ENCODE measurements around the gene SLAMF9.

The SLAMF9 gene

DNA sequence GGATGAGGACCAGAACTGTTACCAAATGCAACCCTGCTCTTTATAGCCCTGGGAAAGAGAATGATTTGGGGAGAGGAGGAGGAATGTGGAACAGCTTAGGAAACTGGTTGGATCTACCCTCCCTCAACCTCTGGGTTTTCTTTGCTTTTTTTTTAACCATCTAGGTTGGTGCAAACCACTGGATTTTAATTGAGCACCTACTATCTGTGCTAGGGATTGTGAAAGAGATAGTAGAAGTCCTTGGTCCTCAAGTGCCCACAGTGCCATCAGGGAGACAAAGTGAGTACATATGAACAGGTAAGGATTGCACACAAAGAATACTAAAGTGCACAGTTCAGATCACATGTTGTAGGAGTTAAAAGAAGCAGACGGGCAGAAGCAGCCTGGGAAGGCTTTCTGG is 33.4 kb downstream of the SLAMF9 start:
- Histone ChIP-seq H3K27me3 (ENCODE audit: insufficient read depth, low read length) (no peaks in the 10 kb centered on the region), H3K27ac (ENCODE audit: low read depth, low read length) (peak overlapping the region; percentile 2; the same call in 1 of the 2 replicates), H3K4me3 (ENCODE audit: low read depth, low read length) (no peak overlapping the region), H3K79me2 (ENCODE audit: control insufficient read depth, insufficient read depth, low read length, unreplicated experiment) (peaks cover 56% of the 10 kb centered on the region), H3K36me3 (ENCODE audit: insufficient read depth, low read length) (peaks cover 13% of the 10 kb centered on the region; the same call in 1 of the 2 replicates), H3K4me1 (ENCODE audit: control insufficient read depth, insufficient read depth, low read length, unreplicated experiment) (peaks cover 48% of the 10 kb centered on the region), H2AFZ (ENCODE audit: low read length, unreplicated experiment) (no peak overlapping the region)

GRCh38 chr1:159920202-159920601 is 33.8 kb downstream of the SLAMF9 start:
- H3K36me3 ChIP-seq (ENCODE audit: insufficient read depth, low read length): peaks cover 13% of the 10 kb centered on the region; the same call in 1 of the 2 replicates
- H3K4me3 ChIP-seq (ENCODE audit: low read depth, low read length): no peak overlapping the region
- peaks cover 52% of the 10 kb centered on the region for H3K4me1 ChIP-seq (ENCODE audit: control insufficient read depth, insufficient read depth, low read length, unreplicated experiment)
- no peak overlapping the region for H2AFZ ChIP-seq (ENCODE audit: low read length, unreplicated experiment)
- no peak overlapping the region for H3K27ac ChIP-seq (ENCODE audit: low read depth, low read length)
- peaks cover 55% of the 10 kb centered on the region for H3K79me2 ChIP-seq (ENCODE audit: control insufficient read depth, insufficient read depth, low read length, unreplicated experiment)
- no peaks in the 10 kb centered on the region for H3K27me3 ChIP-seq (ENCODE audit: insufficient read depth, low read length)

DNA sequence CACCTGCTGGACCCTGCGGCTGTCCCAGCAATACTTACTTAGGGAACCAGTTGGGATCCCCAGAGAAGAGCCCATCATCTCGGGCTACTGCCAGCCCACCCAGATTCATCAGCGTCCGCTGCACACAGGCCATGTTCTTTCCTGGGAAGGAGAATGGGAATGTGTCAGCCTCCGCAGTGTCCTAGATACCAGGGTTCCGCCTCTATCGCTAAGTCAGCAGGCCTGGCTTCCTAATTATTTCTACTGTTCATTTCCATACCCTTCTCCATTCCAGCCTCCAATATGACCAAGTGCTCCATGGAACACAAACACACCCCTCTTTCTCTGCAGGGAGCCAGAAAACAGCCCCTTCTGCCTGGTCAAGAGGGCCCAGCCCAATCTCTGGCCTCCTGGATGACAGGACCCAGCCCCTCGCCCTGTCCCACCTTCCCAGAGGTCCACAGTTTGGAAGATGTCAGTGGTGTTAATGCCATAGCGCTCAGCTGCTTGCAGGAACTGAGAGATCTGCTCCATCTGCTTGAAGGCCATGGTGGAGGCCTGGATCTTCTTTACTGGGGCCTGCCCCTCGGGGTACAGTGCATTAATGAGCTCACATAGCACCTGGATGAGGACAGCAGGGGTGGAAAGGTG is 34.7 kb downstream of the SLAMF9 start:
- no peak overlapping the region for H3K27ac ChIP-seq (ENCODE audit: low read depth, low read length)
- H3K27me3 ChIP-seq (ENCODE audit: insufficient read depth, low read length): no peaks in the 10 kb centered on the region
- peaks cover 53% of the 10 kb centered on the region for H3K4me1 ChIP-seq (ENCODE audit: control insufficient read depth, insufficient read depth, low read length, unreplicated experiment)
- H3K4me3 ChIP-seq (ENCODE audit: low read depth, low read length): no peak overlapping the region
- no peak overlapping the region for H2AFZ ChIP-seq (ENCODE audit: low read length, unreplicated experiment)
- H3K36me3 ChIP-seq (ENCODE audit: insufficient read depth, low read length): peaks cover 13% of the 10 kb centered on the region; the same call in 1 of the 2 replicates
- H3K79me2 ChIP-seq (ENCODE audit: control insufficient read depth, insufficient read depth, low read length, unreplicated experiment): peaks cover 48% of the 10 kb centered on the region

GRCh38 chr1:159918352-159919200 is 35.5 kb downstream of the SLAMF9 start:
- Histone ChIP-seq H2AFZ (ENCODE audit: low read length, unreplicated experiment) (no peak overlapping the region), H3K79me2 (ENCODE audit: control insufficient read depth, insufficient read depth, low read length, unreplicated experiment) (peaks cover 41% of the 10 kb centered on the region), H3K36me3 (ENCODE audit: insufficient read depth, low read length) (peaks cover 13% of the 10 kb centered on the region; the same call in 1 of the 2 replicates), H3K4me3 (ENCODE audit: low read depth, low read length) (no peak overlapping the region), H3K27me3 (ENCODE audit: insufficient read depth, low read length) (no peaks in the 10 kb centered on the region), H3K27ac (ENCODE audit: low read depth, low read length) (no peak overlapping the region), H3K4me1 (ENCODE audit: control insufficient read depth, insufficient read depth, low read length, unreplicated experiment) (peaks cover 59% of the 10 kb centered on the region)

DNA sequence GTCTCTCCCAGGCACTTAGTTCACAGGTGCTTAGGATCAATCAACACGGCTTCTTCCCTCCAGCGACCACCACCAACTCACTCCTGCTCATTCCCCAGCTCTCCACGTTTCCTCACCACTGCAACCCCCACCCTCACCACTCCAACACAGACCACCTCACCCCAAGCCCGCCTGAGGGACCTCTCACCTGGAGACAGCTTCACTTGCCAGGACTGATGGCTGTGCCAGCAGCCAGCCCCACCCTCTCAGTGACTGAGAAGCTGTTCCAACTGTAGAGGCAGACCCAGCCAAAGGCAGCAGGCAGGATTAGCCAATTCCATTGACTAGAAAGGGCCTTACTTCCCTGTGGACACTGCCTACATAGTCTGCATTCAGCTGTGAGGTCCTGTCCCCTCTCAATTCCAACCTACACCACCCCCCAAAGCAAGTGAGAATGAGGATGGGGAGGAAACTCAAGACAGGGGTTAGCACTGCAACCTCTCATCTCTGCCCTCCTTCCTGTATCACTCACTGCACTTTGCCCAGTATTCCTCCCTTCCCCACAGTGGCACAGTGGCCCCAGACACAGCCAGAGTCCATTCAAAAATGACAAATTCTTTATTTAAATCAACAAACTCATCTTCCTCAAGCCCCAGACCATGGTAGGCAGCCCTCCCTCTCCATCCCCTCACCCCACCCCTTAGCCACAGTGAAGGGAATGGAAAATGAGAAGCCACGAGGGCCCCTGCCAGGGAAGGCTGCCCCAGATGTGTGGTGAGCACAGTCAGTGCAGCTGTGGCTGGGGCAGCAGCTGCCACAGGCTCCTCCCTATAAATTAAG is 36.3 kb downstream of the SLAMF9 start:
- Histone ChIP-seq H2AFZ (ENCODE audit: low read length, unreplicated experiment) (no peak overlapping the region), H3K79me2 (ENCODE audit: control insufficient read depth, insufficient read depth, low read length, unreplicated experiment) (peaks cover 32% of the 10 kb centered on the region), H3K27me3 (ENCODE audit: insufficient read depth, low read length) (no peaks in the 10 kb centered on the region), H3K4me3 (ENCODE audit: low read depth, low read length) (no peak overlapping the region), H3K27ac (ENCODE audit: low read depth, low read length) (peak overlapping the region; percentile 24; the same call in 1 of the 2 replicates), H3K36me3 (ENCODE audit: insufficient read depth, low read length) (peaks cover 13% of the 10 kb centered on the region; the same call in 1 of the 2 replicates), H3K4me1 (ENCODE audit: control insufficient read depth, insufficient read depth, low read length, unreplicated experiment) (peaks cover 60% of the 10 kb centered on the region)

- Histone ChIP-seq H3K79me2 (ENCODE audit: control insufficient read depth, insufficient read depth, low read length, unreplicated experiment) (peaks cover 19% of the 10 kb centered on the region), H3K4me1 (ENCODE audit: control insufficient read depth, insufficient read depth, low read length, unreplicated experiment) (peaks cover 59% of the 10 kb centered on the region), H2AFZ (ENCODE audit: low read length, unreplicated experiment) (no peak overlapping the region), H3K4me3 (ENCODE audit: low read depth, low read length) (no peak overlapping the region), H3K27me3 (ENCODE audit: insufficient read depth, low read length) (no peaks in the 10 kb centered on the region), H3K27ac (ENCODE audit: low read depth, low read length) (peak overlapping the region; percentile 77), H3K36me3 (ENCODE audit: insufficient read depth, low read length) (peaks cover 13% of the 10 kb centered on the region; the same call in 1 of the 2 replicates)
These were observed 37.6 kb downstream of the SLAMF9 start for GRCh38 chr1:159916242-159917051.

GRCh38 chr1:159915571-159916241 is 38.3 kb downstream of the SLAMF9 start:
- H3K27me3 ChIP-seq (ENCODE audit: insufficient read depth, low read length): no peaks in the 10 kb centered on the region
- peaks cover 59% of the 10 kb centered on the region for H3K4me1 ChIP-seq (ENCODE audit: control insufficient read depth, insufficient read depth, low read length, unreplicated experiment)
- no peak overlapping the region for H3K4me3 ChIP-seq (ENCODE audit: low read depth, low read length)
- peaks cover 12% of the 10 kb centered on the region for H3K79me2 ChIP-seq (ENCODE audit: control insufficient read depth, insufficient read depth, low read length, unreplicated experiment)
- peak overlapping the region; percentile 77 for H3K27ac ChIP-seq (ENCODE audit: low read depth, low read length)
- no peak overlapping the region for H2AFZ ChIP-seq (ENCODE audit: low read length, unreplicated experiment)
- peaks cover 11% of the 10 kb centered on the region; the same call in 1 of the 2 replicates for H3K36me3 ChIP-seq (ENCODE audit: insufficient read depth, low read length)

- H3K36me3 ChIP-seq (ENCODE audit: insufficient read depth, low read length): peaks cover 3% of the 10 kb centered on the region; the same call in 1 of the 2 replicates
These were observed 39.6 kb downstream of the SLAMF9 start for GRCh38 chr1:159914252-159915018.

More at GRCh38 chr1:159914252-159915018, 39.6 kb downstream of the SLAMF9 start:
- H2AFZ ChIP-seq (ENCODE audit: low read length, unreplicated experiment): no peak overlapping the region
- no peaks in the 10 kb centered on the region for H3K79me2 ChIP-seq (ENCODE audit: control insufficient read depth, insufficient read depth, low read length, unreplicated experiment)
- no peaks in the 10 kb centered on the region for H3K27me3 ChIP-seq (ENCODE audit: insufficient read depth, low read length)
- H3K4me1 ChIP-seq (ENCODE audit: control insufficient read depth, insufficient read depth, low read length, unreplicated experiment): peaks cover 68% of the 10 kb centered on the region
- no peak overlapping the region for H3K4me3 ChIP-seq (ENCODE audit: low read depth, low read length)
- no peak overlapping the region for H3K27ac ChIP-seq (ENCODE audit: low read depth, low read length)

All from ACC112 (cell line).